Hepatocyte (in vitro differentiated cells): ENCODE measurements around the gene STT3A. TPM values are rescaled to one million over a fixed set of nuclear protein-coding genes. Genes with fewer than 3 reads are reported as not detected.

Source experiments
- DNase-seq: peaks from one replicate; pipeline ENCODE4 v3.0.0-alpha.2; 2016; ENCODE audit warnings: low spot score
- H2AFZ ChIP-seq: fragments of 200-600 bp; sonication (generic); 2 replicates; pipeline ENCODE4 v1.6.0; 2016; ENCODE audit warnings: antibody characterized with exemption, mild to moderate bottlenecking
- H3K27ac ChIP-seq: fragments of 200-600 bp; sonication (generic); 2 replicates; pipeline ENCODE4 v1.5.1; 2016; ENCODE audit warnings: mild to moderate bottlenecking
- H3K27me3 ChIP-seq: fragments of 200-600 bp; sonication (generic); 2 replicates; pipeline ENCODE4 v1.6.1; 2016
- H3K36me3 ChIP-seq: fragments of 200-600 bp; sonication (generic); replicated peaks from 2 replicates; pipeline ENCODE4 v1.5.1; 2016; ENCODE audit warnings: low read depth; ENCODE audit not compliant: insufficient read depth
- H3K4me1 ChIP-seq: fragments of 200-600 bp; sonication (generic); 2 replicates; pipeline ENCODE4 v1.5.1; 2016; ENCODE audit warnings: mild to moderate bottlenecking, moderate library complexity; ENCODE audit not compliant: insufficient read depth
- H3K4me2 ChIP-seq: fragments of 200-600 bp; sonication (generic); 2 replicates; pipeline ENCODE4 v1.6.0; 2016
- H3K4me3 ChIP-seq: fragments of 200-600 bp; sonication (generic); 2 replicates; pipeline ENCODE4 v1.5.1; 2016; ENCODE audit warnings: mild to moderate bottlenecking
- H3K79me2 ChIP-seq: fragments of 200-600 bp; sonication (generic); 2 replicates; pipeline ENCODE4 v1.6.0; 2017; ENCODE audit warnings: mild to moderate bottlenecking
- H3K9me2 ChIP-seq: fragments of 200-600 bp; sonication (generic); replicated peaks from 2 replicates; pipeline ENCODE4 v1.6.0; 2017; ENCODE audit warnings: mild to moderate bottlenecking; ENCODE audit not compliant: insufficient read depth
- H3K9me3 ChIP-seq: fragments of 200-600 bp; sonication (generic); 2 replicates; pipeline ENCODE4 v1.5.1; 2016; ENCODE audit warnings: low read depth, mild to moderate bottlenecking
- H4K20me1 ChIP-seq: fragments of 200-600 bp; sonication (generic); 2 replicates; pipeline ENCODE4 v1.6.0; 2016; ENCODE audit warnings: mild to moderate bottlenecking; ENCODE audit not compliant: insufficient read depth, poor library complexity, severe bottlenecking
- CTCF ChIP-seq: fragments of 200-600 bp; sonication (generic); IDR thresholded peaks from 2 replicates; pipeline ENCODE4 v1.5.1; 2016; ENCODE audit warnings: antibody characterized with exemption, mild to moderate bottlenecking; ENCODE audit not compliant: poor library complexity
- EZH2 ChIP-seq: fragments of 200-600 bp; sonication (generic); IDR thresholded peaks from 2 replicates; pipeline ENCODE4 v1.6.1; 2016; ENCODE audit warnings: antibody characterized with exemption, mild to moderate bottlenecking, borderline replicate concordance
- EZH2phosphoT487 ChIP-seq: fragments of 200-600 bp; sonication (generic); IDR thresholded peaks from one replicate; pipeline ENCODE4 v1.6.1; 2018; ENCODE audit warnings: antibody characterized with exemption, mild to moderate bottlenecking, low read depth, moderate library complexity; ENCODE audit not compliant: unreplicated experiment, severe bottlenecking
- WGBS: methylation state at CpG from one replicate; pipeline ENCODE4 v1.1.6; 2016; ENCODE audit warnings: low lambda C conversion rate; ENCODE audit errors: missing lambda C conversion rate; 5-methylcytosine and 5-hydroxymethylcytosine counted together
- polyA plus RNA-seq: library from polyadenylated mRNA; unstranded; fragments of >200 nt; fragmentation: Nextera tagmentation; extraction: Ambion mirVana; gene quantifications from 2 replicates; pipeline ENCODE4 v1.2.1, GENCODE V29; 2016
- small RNA-seq: library from RNA; depleted of rRNA; stranded (forward); fragments of <200 nt; gene quantifications from one replicate; pipeline ENCODE3, GENCODE V24; 2014
- total RNA-seq: library from RNA; depleted of rRNA; stranded (reverse); fragments of >200 nt; gene quantifications from 2 replicates; pipeline ENCODE4 v1.2.3, GENCODE V29; 2014

The STT3A gene
- total and polyA plus RNA-seq, 2 experiments from 2014 or later: 192 to 198 TPM

DNA sequence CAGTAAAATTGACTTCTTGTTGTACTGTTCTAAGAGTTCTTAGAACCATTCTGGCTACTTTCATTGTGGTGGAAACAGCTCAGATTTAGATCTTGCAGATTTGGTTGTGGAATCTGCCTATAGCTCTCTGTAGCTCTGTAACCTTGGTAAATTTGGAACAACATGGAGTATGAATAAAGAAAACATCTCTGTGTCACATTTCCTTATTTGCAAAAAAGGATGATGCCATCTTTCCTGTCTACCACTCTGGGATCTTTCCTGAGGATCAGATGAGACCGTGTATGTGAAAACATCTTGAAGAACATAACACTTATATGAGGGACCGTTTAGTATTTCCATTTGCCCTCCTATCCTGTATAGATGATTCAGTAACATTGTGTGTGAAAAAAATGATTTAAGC lies 78.9 kb downstream of the STT3A start:
- Histone ChIP-seq H3K79me2 (no peaks in the 10 kb centered on the region), H3K9me3 (no peaks in the 10 kb centered on the region), H3K36me3 (no peaks in the 10 kb centered on the region), H3K4me2 (no peak overlapping the region), H3K4me1 (no peaks in the 10 kb centered on the region), H3K27ac (no peak overlapping the region), H3K9me2 (no peaks in the 10 kb centered on the region), H3K4me3 (no peak overlapping the region), H2AFZ (no peak overlapping the region), H4K20me1 (no peaks in the 10 kb centered on the region), H3K27me3 (no peaks in the 10 kb centered on the region)
- TF ChIP-seq EZH2 (no peak), EZH2phosphoT487 (no peak), CTCF (no peak)
- no peak for DNase-seq
- 92% methylated on average over 2 of the region's 2 CpGs for WGBS

Small RNA genes within 50 kb of the gene (small RNA-seq; reads per million reads assigned to genes)
- gene RNU2-35P (not detected), gene RNU6-1156P (not detected)

Other genes with a start within 250 kb of the STT3A start
- 11.0 and 13.2 TPM in 2 replicates for gene FEZ1, start 96.6 kb upstream of the STT3A start, total RNA-seq
- gene FEZ1, start 96.6 kb upstream of the STT3A start, polyA plus RNA-seq: 12.1 and 18.5 TPM in 2 replicates
- 76.2 and 95.0 TPM in 2 replicates for gene EI24, start 23.4 kb upstream of the STT3A start, total RNA-seq
- gene EI24, start 23.4 kb upstream of the STT3A start, polyA plus RNA-seq: 103 and 130 TPM in 2 replicates
- gene CHEK1, start 32.3 kb downstream of the STT3A start, total RNA-seq: 10.0 and 16.3 TPM in 2 replicates
- gene CHEK1, start 32.3 kb downstream of the STT3A start, polyA plus RNA-seq: 8.6 and 8.8 TPM in 2 replicates
- gene ACRV1, start 88.0 kb downstream of the STT3A start, total RNA-seq: not detected in 2 replicates
- 0.08 TPM in 1 of 2 replicates, not detected in the other for gene ACRV1, start 88.0 kb downstream of the STT3A start, polyA plus RNA-seq
- not detected in 2 replicates for gene PATE1, start 153.4 kb downstream of the STT3A start, total RNA-seq
- gene PATE1, start 153.4 kb downstream of the STT3A start, polyA plus RNA-seq: not detected in 2 replicates
- not detected in 2 replicates for gene PATE2, start 186.0 kb downstream of the STT3A start, total RNA-seq
- gene PATE2, start 186.0 kb downstream of the STT3A start, polyA plus RNA-seq: 0.16 and 0.69 TPM in 2 replicates
- not detected in 2 replicates for gene PATE3, start 195.3 kb downstream of the STT3A start, total RNA-seq
- not detected in 2 replicates for gene PATE3, start 195.3 kb downstream of the STT3A start, polyA plus RNA-seq
- gene PATE4, start 240.5 kb downstream of the STT3A start, total RNA-seq: not detected in 2 replicates
- 0.35 TPM in 1 of 2 replicates, not detected in the other for gene PATE4, start 240.5 kb downstream of the STT3A start, polyA plus RNA-seq